ENCODE results near the gene KLHL24.
"Not testable (repeated sequence)": the region's sequence is repeated elsewhere in the genome, so short reads cannot be mapped to it uniquely, and the experiment has no call there.

Gene KLHL24

GRCh38 chr3:183635107-183635430, 354 bp upstream of the KLHL24 start:
- peak; percentile 59 for DNase-seq

GRCh38 chr3:183636221-183637105, 1.0 kb downstream of the KLHL24 start:
- DNase-seq = peak; percentile 97

DNA sequence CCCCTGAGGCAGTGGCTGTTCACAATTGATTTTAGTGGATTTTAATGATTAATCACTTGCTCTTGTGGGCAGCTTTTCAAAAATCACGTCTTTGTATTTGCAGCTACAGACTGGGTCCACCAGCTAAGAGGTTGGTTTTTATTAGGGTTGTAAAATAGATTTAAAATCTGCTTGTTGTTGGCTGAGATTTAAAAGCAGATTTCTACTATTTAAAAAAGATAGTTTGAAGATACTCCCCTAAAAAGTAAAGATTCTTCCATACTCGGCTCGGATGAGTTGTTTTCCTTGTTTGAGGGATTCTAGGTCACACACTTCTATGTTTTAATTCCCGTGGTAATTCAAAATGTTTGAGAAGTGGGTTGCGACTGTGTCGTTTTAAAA, 1.7 kb downstream of the KLHL24 start:
- DNase-seq = no peak

- not testable (repeated sequence) for DNase-seq
These were observed 2.2 kb downstream of the KLHL24 start for GRCh38 chr3:183637633-183638032.

DNA sequence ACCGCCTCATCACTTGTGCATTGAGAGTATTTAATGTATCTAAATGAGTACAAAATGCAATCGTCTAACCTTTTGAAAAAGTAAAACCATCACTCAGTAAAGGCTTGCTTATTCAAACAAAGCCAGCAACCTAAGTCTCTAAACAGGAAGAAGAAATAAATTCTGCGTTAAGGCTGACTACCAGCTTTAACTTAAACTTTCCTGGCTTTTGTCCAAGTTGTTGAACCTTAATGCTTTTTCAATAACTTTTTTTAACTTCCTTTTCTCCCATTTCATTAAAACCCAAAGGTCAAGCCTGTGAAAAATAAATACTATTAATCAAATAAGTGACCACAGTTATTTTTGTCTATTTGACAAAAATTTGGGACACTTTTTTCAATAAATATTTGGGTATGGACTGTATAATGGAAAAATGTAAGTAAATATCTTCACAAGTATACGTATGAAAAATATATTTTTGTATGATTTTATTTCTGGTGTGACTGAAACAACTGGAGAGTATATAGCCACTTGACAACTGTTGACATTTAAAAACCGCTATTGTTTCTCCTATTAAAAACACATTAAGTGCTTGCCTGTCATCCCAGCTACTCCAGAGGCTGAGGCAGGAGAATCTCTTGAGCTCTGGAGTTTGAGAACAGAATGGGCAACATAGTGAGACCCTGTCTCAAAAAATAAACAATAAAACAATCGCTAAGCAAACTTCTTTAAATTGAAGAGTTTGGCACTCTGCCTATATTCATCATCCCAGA, 2.9 kb downstream of the KLHL24 start:
- no peak for DNase-seq

- DNase-seq = not testable (repeated sequence)
These were observed 5.2 kb downstream of the KLHL24 start for GRCh38 chr3:183640635-183641034.

DNA sequence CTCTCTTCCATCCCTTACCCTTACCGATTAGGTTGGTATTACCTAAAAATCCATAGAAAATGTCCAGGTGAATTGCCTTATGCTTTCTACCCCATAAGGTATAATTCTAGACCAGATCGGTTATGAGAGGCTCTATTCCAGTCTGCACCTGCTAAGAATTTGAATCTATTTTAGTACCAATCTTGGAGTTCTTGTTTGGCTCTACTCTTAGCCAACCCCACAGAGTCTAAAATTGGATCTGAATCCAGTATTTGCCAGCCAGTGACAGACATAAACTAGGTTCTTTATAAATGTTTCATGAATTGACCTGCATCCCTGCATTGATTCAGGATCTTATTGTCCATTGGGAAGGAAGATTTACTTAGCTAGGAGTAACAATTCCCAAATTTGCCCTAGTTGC, 6.5 kb downstream of the KLHL24 start:
- DNase-seq = no peak

- no peak for DNase-seq
These were observed 8.8 kb downstream of the KLHL24 start for GRCh38 chr3:183644244-183644643.

GRCh38 chr3:183645254-183645653, 9.8 kb downstream of the KLHL24 start:
- no peak for DNase-seq

- no peak for DNase-seq
These were observed 15.1 kb downstream of the KLHL24 start for GRCh38 chr3:183650554-183650953.

- DNase-seq = no peak
These were observed 18.0 kb downstream of the KLHL24 start for GRCh38 chr3:183653209-183654064.

- DNase-seq = no peak
These were observed 19.3 kb downstream of the KLHL24 start for GRCh38 chr3:183654727-183655126.

DNA sequence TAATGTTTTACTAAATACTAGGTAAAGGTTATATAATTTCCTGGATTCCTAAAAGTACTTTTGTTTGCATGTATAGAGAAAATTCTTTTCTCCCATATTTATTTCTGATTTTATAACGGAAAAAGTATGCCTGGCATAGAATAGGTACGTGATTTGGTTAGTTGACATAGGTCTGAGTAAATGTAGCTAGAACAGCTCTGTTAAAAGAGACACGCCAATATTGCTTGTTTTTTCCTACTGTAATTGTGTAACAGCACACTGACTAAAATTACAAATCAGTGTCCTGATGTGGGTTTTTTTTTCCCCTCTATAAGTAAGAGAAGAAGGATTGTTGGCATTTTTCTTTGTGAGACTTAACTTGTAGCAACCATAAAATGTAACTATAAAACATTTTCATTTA, 26.7 kb downstream of the KLHL24 start:
- DNase-seq = no peak

GRCh38 chr3:183664913-183665381, 29.5 kb downstream of the KLHL24 start:
- DNase-seq = no peak

DNA sequence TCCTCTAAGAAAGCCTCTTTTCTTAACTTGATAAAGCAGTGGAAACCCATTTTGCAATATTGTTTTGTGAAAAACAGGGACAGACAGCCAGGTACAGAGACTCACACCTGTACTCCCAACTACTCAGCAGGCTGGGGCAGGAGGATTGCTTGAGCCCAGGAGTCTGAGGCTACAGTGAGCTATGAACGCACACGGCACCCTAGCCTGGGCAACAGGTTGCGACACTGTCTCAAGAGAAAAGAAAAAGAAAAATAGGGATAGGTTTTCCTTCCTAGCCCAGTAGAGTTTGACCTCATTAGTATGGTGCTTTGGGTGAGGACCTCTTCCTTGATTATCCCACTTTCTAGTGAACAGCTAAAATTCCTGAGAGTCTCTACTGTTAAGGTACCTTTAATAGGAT, 44.6 kb downstream of the KLHL24 start:
- DNase-seq = no peak

DNA sequence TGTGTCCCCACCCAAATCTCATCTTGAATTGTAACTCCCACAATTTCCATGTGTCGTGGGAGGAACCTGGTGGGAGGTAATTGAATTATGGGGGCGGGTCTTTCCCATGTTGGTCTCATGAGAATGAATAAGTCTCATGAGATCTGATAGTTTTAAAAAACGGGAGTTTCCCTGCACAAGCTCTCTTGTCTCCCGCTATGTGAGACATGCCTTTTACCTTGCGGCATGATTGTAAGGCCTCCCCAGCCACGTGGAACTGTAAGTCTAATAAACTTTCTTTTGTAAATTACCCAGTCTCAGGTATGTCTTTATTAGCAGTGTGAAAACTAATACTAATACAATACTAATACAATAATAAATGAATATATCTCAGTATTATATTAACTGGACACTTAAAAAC, 52.3 kb downstream of the KLHL24 start:
- no peak for DNase-seq

DNA sequence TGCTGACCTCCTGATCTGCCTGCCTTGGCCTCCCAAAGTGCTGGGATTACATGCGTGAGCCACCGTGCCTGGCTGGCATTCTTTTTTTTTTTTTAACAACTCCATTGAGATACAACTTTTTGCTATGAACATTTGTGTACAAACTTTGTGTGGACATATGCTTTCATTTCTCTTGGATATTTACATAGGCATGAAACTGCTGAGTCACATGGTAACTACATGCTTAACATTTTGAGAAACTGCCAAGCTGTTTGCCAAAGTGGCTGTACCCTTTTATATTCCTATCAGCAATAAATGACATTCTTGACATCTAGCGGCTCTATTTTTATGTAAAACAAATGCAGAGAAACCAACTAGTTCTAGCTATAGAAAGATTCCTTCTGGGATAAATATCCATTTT, 53.5 kb downstream of the KLHL24 start:
- no peak for DNase-seq

DNA sequence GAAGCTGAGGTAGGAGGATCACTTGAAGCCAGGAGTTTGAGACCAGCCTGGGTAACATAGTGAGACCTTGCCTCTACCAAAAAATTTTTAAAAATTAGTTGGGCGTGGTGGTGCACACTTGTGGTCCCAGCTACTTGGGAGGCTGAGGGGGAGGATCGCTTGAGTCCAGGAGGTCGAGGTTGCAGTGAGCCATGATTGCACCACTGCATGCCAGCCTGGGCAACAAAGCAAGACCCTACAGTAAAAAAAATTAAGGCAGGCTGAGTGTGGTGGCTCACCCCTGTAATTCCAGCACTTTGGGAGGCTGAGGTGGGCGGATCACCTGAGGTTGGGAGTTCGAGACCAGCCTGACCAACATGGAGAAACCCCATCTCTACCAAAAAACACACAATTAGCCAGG, 54.2 kb downstream of the KLHL24 start:
- DNase-seq = not testable (repeated sequence)

- no peak for DNase-seq
These were observed 55.1 kb downstream of the KLHL24 start for GRCh38 chr3:183690402-183690995.

- no peak for DNase-seq
These were observed 57.0 kb downstream of the KLHL24 start for GRCh38 chr3:183692436-183692835.

GRCh38 chr3:183695569-183696364, 60.3 kb downstream of the KLHL24 start:
- DNase-seq = no peak

DNA sequence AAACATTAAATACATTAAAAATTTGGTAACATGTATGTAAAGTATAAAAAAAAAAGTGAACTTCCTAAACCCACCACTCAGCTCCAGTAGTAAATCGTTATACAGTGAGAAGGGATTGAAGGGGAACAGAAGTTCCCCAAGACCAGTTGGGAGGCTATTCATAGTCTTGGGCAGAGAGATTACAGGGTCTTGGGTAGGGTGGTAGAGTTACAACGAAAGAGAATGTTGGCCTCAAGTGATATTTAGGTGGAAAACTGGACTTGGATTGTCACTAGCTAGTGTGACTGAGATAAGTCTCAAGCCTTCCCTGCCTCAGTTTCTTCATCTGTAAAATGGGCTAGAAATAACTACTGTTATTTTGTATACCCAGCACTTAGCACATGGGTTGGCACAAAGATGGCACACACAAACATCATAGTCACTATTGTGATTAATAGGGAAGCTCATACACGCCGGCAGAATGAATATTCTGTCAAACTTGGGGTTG, 61.7 kb downstream of the KLHL24 start:
- no peak for DNase-seq
